Lung (tissue), 12 donors: ENCODE data around the gene ASAP2. TPM values are rescaled to one million over a fixed set of nuclear protein-coding genes. Genes with fewer than 3 reads are reported as not detected.
"Not testable (repeated sequence)": the region's sequence is repeated elsewhere in the genome, so short reads cannot be mapped to it uniquely, and the experiment has no call there.

Source experiments
- ATAC-seq: fragments of 200-7000 bp; cut with Tn5 transposase; one replicate; pipeline ENCODE4 v1.9.1; 2020; ENCODE audit warnings: moderate number of reproducible peaks; ENCODE audit not compliant: insufficient read depth, low FRiP score
- DNase-seq, 3 donors: peaks; one replicate each; pipeline ENCODE4 v3.0.0-alpha.2; 2013 to 2017
- H3K27ac ChIP-seq, 2 donors: one replicate each; pipeline ENCODE4 v1.5.1; 2013; ENCODE audit warnings: mild to moderate bottlenecking in 2 of 2, moderate library complexity in 2 of 2, control low read depth in 1 of 2, inconsistent platforms in 1 of 2, low read depth in 1 of 2, low read length in 1 of 2
- H3K27me3 ChIP-seq, 3 donors: one replicate each; pipeline ENCODE4 v1.5.1; 2013; ENCODE audit warnings: low read length in 2 of 3; ENCODE audit not compliant: control insufficient read depth in 3 of 3, insufficient read depth in 3 of 3
- H3K36me3 ChIP-seq, 4 donors: one replicate each; pipeline ENCODE4 v1.5.1; 2013; ENCODE audit warnings: low read length in 4 of 4, mild to moderate bottlenecking in 1 of 4, moderate library complexity in 1 of 4; ENCODE audit not compliant: control insufficient read depth in 4 of 4, insufficient read depth in 4 of 4
- H3K4me1 ChIP-seq, 5 donors: one replicate each; pipeline ENCODE4 v1.5.1; 2013; ENCODE audit warnings: low read length in 5 of 5, mild to moderate bottlenecking in 2 of 5, moderate library complexity in 1 of 5; ENCODE audit not compliant: control insufficient read depth in 5 of 5, insufficient read depth in 5 of 5
- H3K4me3 ChIP-seq: one replicate; pipeline ENCODE4 v1.5.1; 2013; ENCODE audit warnings: mild to moderate bottlenecking, control low read depth, moderate library complexity
- H3K9ac ChIP-seq, 2 donors: one replicate each; pipeline ENCODE4 v1.5.1; 2013; ENCODE audit warnings: low read length in 2 of 2, control low read depth in 1 of 2; ENCODE audit not compliant: insufficient read depth in 1 of 2
- H3K9me3 ChIP-seq, 4 donors: one replicate each; pipeline ENCODE4 v1.5.1; 2013; ENCODE audit warnings: low read length in 3 of 4, mild to moderate bottlenecking in 1 of 4, moderate library complexity in 1 of 4; ENCODE audit not compliant: control insufficient read depth in 4 of 4, insufficient read depth in 3 of 4
- CTCF ChIP-seq: IDR thresholded peaks from 2 replicates; pipeline ENCODE4 v1.5.1; 2012; ENCODE audit warnings: mild to moderate bottlenecking; ENCODE audit errors: control extremely low read depth, extremely low read depth
- WGBS, 2 donors: extraction: QIAGEN DNeasy Blood & Tissue Kit; methylation state at CpG; one replicate each; pipeline ENCODE4 v1.1.7; 2013; 5-methylcytosine and 5-hydroxymethylcytosine counted together
- polyA plus RNA-seq, 2 donors: library from polyadenylated mRNA; stranded (reverse); fragments of 200-250 nt; gene quantifications; one replicate each; pipeline ENCODE4 v1.2.1, GENCODE V29; 2013
- total RNA-seq, 2 donors: library from RNA; depleted of rRNA in 1 of 2; stranded (reverse); fragments of >200 nt in 1 of 2; gene quantifications; one replicate each; pipeline ENCODE4 v1.2.1, GENCODE V29; 2014 to 2021
- donor health status: control.
- donor health status: control.
- donor health status: Bipolar disorder and iron deficiency.
- donor health status: healthy.
- donor health status: DM: yes; HTN: yes; CAD: no.

The ASAP2 gene
- total and polyA plus RNA-seq, 4 donors: 7.4 to 30.9 (median 17.0) TPM

- no peaks in the 10 kb centered on the region for H3K36me3 ChIP-seq
- no peak for TF ChIP-seq CTCF
- no peak for ATAC-seq
- 13 to 34% methylated on average over 14 of the region's 14 CpGs for WGBS, 2 donors
- peaks cover 15 to 51% (median 26%) of the 10 kb centered on the region in 5 donors for H3K4me1 ChIP-seq
- H3K27me3 ChIP-seq: no peaks in the 10 kb centered on the region
- peak in 2 of 3 donors; percentile 42 to 56 for DNase-seq
- H3K4me3 ChIP-seq: no peak overlapping the region
- H3K9me3 ChIP-seq: no peaks in the 10 kb centered on the region
- peak overlapping the region; percentile 78 to 86 for H3K27ac ChIP-seq
- no peak overlapping the region for H3K9ac ChIP-seq
Observed at GRCh38 chr2:9263428-9263827, 56.8 kb downstream of the ASAP2 start.

GRCh38 chr2:9264301-9264700 lies 57.7 kb downstream of the ASAP2 start:
- no peaks in the 10 kb centered on the region for H3K36me3 ChIP-seq
- TF ChIP-seq CTCF: no peak
- no peak overlapping the region for H3K9ac ChIP-seq
- WGBS, 2 donors: 83 to 84% methylated on average over 10 of the region's 10 CpGs
- H3K4me3 ChIP-seq: no peak overlapping the region
- peak overlapping the region in 1 of 2 donors; percentile 48 for H3K27ac ChIP-seq
- peaks cover 11 to 46% (median 17%) of the 10 kb centered on the region in 5 donors for H3K4me1 ChIP-seq
- H3K27me3 ChIP-seq: no peaks in the 10 kb centered on the region
- DNase-seq (no peak), ATAC-seq (no peak)
- no peaks in the 10 kb centered on the region for H3K9me3 ChIP-seq

GRCh38 chr2:9266711-9267110 lies 60.1 kb downstream of the ASAP2 start:
- Histone ChIP-seq H3K27me3 (no peaks in the 10 kb centered on the region), H3K4me1 (peaks cover 5 to 26% (median 7%) of the 10 kb centered on the region in 5 donors), H3K4me3 (no peak overlapping the region), H3K9ac (no peak overlapping the region), H3K9me3 (no peaks in the 10 kb centered on the region), H3K27ac (peak overlapping the region in 1 of 2 donors; percentile 3), H3K36me3 (no peaks in the 10 kb centered on the region)
- 54 to 69% methylated on average over 5 of the region's 5 CpGs for WGBS, 2 donors
- no peak for TF ChIP-seq CTCF
- DNase-seq (no peak), ATAC-seq (no peak)

GRCh38 chr2:9267286-9267685 lies 60.7 kb downstream of the ASAP2 start:
- ATAC-seq, H3K9me3 ChIP-seq, H3K9ac ChIP-seq, DNase-seq, H3K27ac ChIP-seq, H3K27me3 ChIP-seq, H3K36me3 ChIP-seq, H3K4me3 ChIP-seq: not testable (repeated sequence)
- WGBS, 2 donors: 97 to 98% methylated on average over 3 of the region's 3 CpGs
- peaks cover 4 to 22% (median 6%) of the 10 kb centered on the region in 5 donors for H3K4me1 ChIP-seq
